Prostate gland (tissue), 2 donors: ENCODE results near the gene SSR4. TPM values are rescaled to one million over a fixed set of nuclear protein-coding genes. Genes with fewer than 3 reads are reported as not detected.

Source experiments
- DNase-seq: peaks from one replicate; pipeline ENCODE4 v3.0.0-alpha.2; 2019; ENCODE audit warnings: low spot score
- H3K27ac ChIP-seq, 2 donors: fragments of 200-600 bp; sonication (generic); 2 replicates each; pipeline ENCODE4 v1.5.1; 2017 to 2019
- H3K27me3 ChIP-seq: fragments of 200-600 bp; sonication (generic); replicated peaks from 2 replicates; pipeline ENCODE4 v1.5.1; 2019; ENCODE audit not compliant: insufficient read depth
- H3K36me3 ChIP-seq, 2 donors: fragments of 200-600 bp; sonication (generic); 1 replicate in 1 of 2; 2 replicates in 1 of 2; pipeline versions ENCODE4 v1.5.1 to v1.8.1; 2017 to 2019
- H3K4me1 ChIP-seq: fragments of 200-600 bp; sonication (generic); replicated peaks from 2 replicates; pipeline ENCODE4 v1.5.1; 2019
- H3K4me3 ChIP-seq, 2 donors: fragments of 200-600 bp; sonication (generic); 2 replicates each; pipeline ENCODE4 v1.5.1; 2017 to 2019
- H3K9me3 ChIP-seq: fragments of 200-600 bp; sonication (generic); 2 replicates; pipeline ENCODE4 v1.5.1; 2017
- CTCF ChIP-seq, 4 experiments: fragments of 200-600 bp in 2 of 4; fragments of 450-650 bp in 2 of 4; sonication (generic) in 2 of 4; IDR thresholded peaks; 1 replicate in 3 of 4; 2 replicates in 1 of 4; pipeline ENCODE4 v1.5.1; 2016 to 2019; ENCODE audit warnings: antibody characterized with exemption in 4 of 4, mild to moderate bottlenecking in 2 of 4, moderate library complexity in 2 of 4
- POLR2A ChIP-seq: fragments of 450-650 bp; IDR thresholded peaks from one replicate; pipeline ENCODE4 v1.6.1; 2016; ENCODE audit warnings: antibody characterized with exemption, mild to moderate bottlenecking
- POLR2AphosphoS5 ChIP-seq: sonication (generic); formaldehyde crosslinking; IDR thresholded peaks from one replicate; pipeline ENCODE4 v1.6.1; 2017; ENCODE audit warnings: antibody characterized with exemption
- WGBS: methylation state at CpG from one replicate; pipeline ENCODE4 v1.1.5; 2018; 5-methylcytosine and 5-hydroxymethylcytosine counted together
- intact Hi-C: fragments of 100-400 bp; cut with DNase I; formaldehyde crosslinking; loops from one replicate; pipeline ENCODE4 v1.14.2; 2022
- total RNA-seq, 2 donors: library from RNA; depleted of rRNA; stranded (reverse); fragments of >200 nt; gene quantifications; one replicate each; pipeline ENCODE4 v1.1.0, GENCODE V29; 2016

The SSR4 gene
- total RNA-seq, 2 donors from 2014 or later, result 288 to 623 TPM

GRCh38 chrX:153789654-153790053, 4.8 kb upstream of the SSR4 start:
- Histone ChIP-seq H3K27ac (no peak overlapping the region), H3K4me3 (no peak overlapping the region), H3K4me1 (no peaks in the 10 kb centered on the region), H3K9me3 (no peaks in the 10 kb centered on the region), H3K36me3 (no peaks in the 10 kb centered on the region), H3K27me3 (no peaks in the 10 kb centered on the region)
- no peak for DNase-seq
- no peak for TF ChIP-seq POLR2AphosphoS5
- TF ChIP-seq CTCF (IDR thresholded peaks at IDR 0.05), result no peak
- no peak for TF ChIP-seq POLR2A
- intact Hi-C loops, result no loop called here
- WGBS, result 92% methylated on average over 9 of the region's 12 CpGs

GRCh38 chrX:153791104-153791852, 3.2 kb upstream of the SSR4 start:
- 78% methylated on average over 16 of the region's 17 CpGs for WGBS
- TF ChIP-seq POLR2AphosphoS5, result no peak
- TF ChIP-seq POLR2A, result no peak

GRCh38 chrX:153792368-153792767, 2.1 kb upstream of the SSR4 start:
- TF ChIP-seq CTCF (IDR thresholded peaks at IDR 0.05), result no peak
- no peak for TF ChIP-seq POLR2A
- TF ChIP-seq POLR2AphosphoS5, result no peak
- no peaks in the 10 kb centered on the region for H3K9me3 ChIP-seq
- no peaks in the 10 kb centered on the region for H3K36me3 ChIP-seq
- intact Hi-C loops, result no loop called here
- WGBS, result 85% methylated on average over 6 of the region's 6 CpGs
- no peak for DNase-seq
- H3K27ac ChIP-seq, result no peak overlapping the region
- no peaks in the 10 kb centered on the region for H3K4me1 ChIP-seq
- no peaks in the 10 kb centered on the region for H3K27me3 ChIP-seq
- no peak overlapping the region for H3K4me3 ChIP-seq

More at GRCh38 chrX:153791104-153791852, 3.2 kb upstream of the SSR4 start:
- Histone ChIP-seq H3K27ac (no peak overlapping the region), H3K4me3 (no peak overlapping the region), H3K27me3 (no peaks in the 10 kb centered on the region), H3K4me1 (no peaks in the 10 kb centered on the region), H3K36me3 (no peaks in the 10 kb centered on the region), H3K9me3 (no peaks in the 10 kb centered on the region)
- DNase-seq, result no peak
- intact Hi-C loops, result no loop called here

- Histone ChIP-seq H3K4me3 (peak overlapping the region; percentile 55 to 57), H3K27me3 (no peaks in the 10 kb centered on the region), H3K27ac (peak overlapping the region; percentile 90 to 93), H3K4me1 (no peaks in the 10 kb centered on the region), H3K36me3 (no peaks in the 10 kb centered on the region), H3K9me3 (no peaks in the 10 kb centered on the region)
- WGBS, result 11% methylated on average over 6 of the region's 7 CpGs
- no peak for DNase-seq
- intact Hi-C loops, result no loop called here
- TF ChIP-seq CTCF (IDR thresholded peaks at IDR 0.05), result no peak
- no peak for TF ChIP-seq POLR2A
- no peak for TF ChIP-seq POLR2AphosphoS5
Observed at GRCh38 chrX:153793291-153793690, 1.2 kb upstream of the SSR4 start.

- Histone ChIP-seq H3K9me3 (no peaks in the 10 kb centered on the region), H3K4me3 (peak overlapping the region; percentile 55 to 57), H3K27ac (peak overlapping the region; percentile 90 to 93), H3K36me3 (no peaks in the 10 kb centered on the region), H3K4me1 (no peaks in the 10 kb centered on the region), H3K27me3 (no peaks in the 10 kb centered on the region)
- DNase-seq, result no peak
- intact Hi-C loops, result no loop called here
- TF ChIP-seq POLR2AphosphoS5 (no peak), CTCF (IDR thresholded peaks at IDR 0.05) (no peak), POLR2A (no peak)
- WGBS, result 11% methylated on average over 15 of the region's 47 CpGs
Observed at GRCh38 chrX:153794897-153795816, 689 bp downstream of the SSR4 start.
